H1 (cell line): ENCODE measurements around the gene C11orf42. TPM values are rescaled to one million over a fixed set of nuclear protein-coding genes. Genes with fewer than 3 reads are reported as not detected.

Source experiments
- CTCF ChIA-PET: fragments of 300-600 bp; sonication (Branson Sonifier 250); formaldehyde crosslinking; loops from one replicate; lab custom pipeline; 2021; ENCODE audit not compliant: partially characterized antibody; lab: Charles Lee
- POLR2A ChIA-PET: fragments of 300-600 bp; sonication (Branson Sonifier 250); formaldehyde crosslinking; loops from one replicate; lab custom pipeline; 2021; ENCODE audit warnings: inconsistent platforms; ENCODE audit not compliant: partially characterized antibody; lab: Charles Lee
- DNase-seq, 2 experiments: peaks; one replicate each; pipeline versions ENCODE4 v3.0.0 to v3.0.0-alpha.2; 2010 to 2022; ENCODE audit warnings: low spot score in 2 of 2, low read depth in 1 of 2, mixed read lengths in 1 of 2
- FAIRE-seq: peaks from 2 replicates; lab custom pipeline; 2011; peaks lifted over from hg19 to GRCh38; lab: Jason Lieb, UNC
- H2AFZ ChIP-seq: 2 replicates; pipeline ENCODE4 v1.8.1; 2012; ENCODE audit warnings: low read length, inconsistent platforms
- H2AK5ac ChIP-seq: 2 replicates; pipeline ENCODE4 v1.6.1; 2013; ENCODE audit warnings: low read depth, low read length
- H2BK120ac ChIP-seq: replicated peaks from 2 replicates; pipeline ENCODE3; 2013; ENCODE audit warnings: low read depth, low read length, inconsistent platforms
- H2BK12ac ChIP-seq: 2 replicates; pipeline ENCODE4 v1.6.1; 2013; ENCODE audit warnings: low read depth, low read length
- H2BK15ac ChIP-seq: 2 replicates; pipeline ENCODE4 v1.6.1; 2013; ENCODE audit warnings: low read length
- H2BK20ac ChIP-seq: 2 replicates; pipeline ENCODE4 v1.6.1; 2013; ENCODE audit warnings: low read length
- H2BK5ac ChIP-seq: 2 replicates; pipeline ENCODE4 v1.6.1; 2013; ENCODE audit warnings: low read depth, low read length
- H3K14ac ChIP-seq: 2 replicates; pipeline ENCODE4 v1.6.1; 2013; ENCODE audit warnings: inconsistent platforms; ENCODE audit not compliant: insufficient read length
- H3K18ac ChIP-seq: 2 replicates; pipeline ENCODE4 v1.6.1; 2013; ENCODE audit warnings: low read length; ENCODE audit errors: extremely low read depth
- H3K23ac ChIP-seq: 2 replicates; pipeline ENCODE4 v1.6.1; 2013; ENCODE audit warnings: inconsistent platforms; ENCODE audit not compliant: insufficient read length
- H3K23me2 ChIP-seq: 2 replicates; pipeline ENCODE4 v1.6.1; 2013; ENCODE audit warnings: low read depth, low read length
- H3K27ac ChIP-seq: 2 replicates; pipeline ENCODE4 v1.6.1; 2011; ENCODE audit warnings: low read depth, low read length, inconsistent platforms
- H3K27me3 ChIP-seq, 4 experiments: replicated peaks in 1 of 4; 1 replicate in 1 of 4; 2 replicates in 3 of 4; pipeline versions ENCODE4 v1.6.1 to v1.8.1; 2011 to 2013; ENCODE audit warnings: low read length in 3 of 4, mild to moderate bottlenecking in 3 of 4, inconsistent platforms in 2 of 4, mixed read lengths in 2 of 4, moderate library complexity in 1 of 4; ENCODE audit not compliant: control insufficient read depth in 3 of 4, insufficient read depth in 3 of 4; ENCODE audit errors: extremely low read depth in 1 of 4
- H3K36me3 ChIP-seq, 4 experiments: 2 replicates each; pipeline versions ENCODE4 v1.6.1 to v1.8.1; 2011 to 2013; ENCODE audit warnings: mild to moderate bottlenecking in 4 of 4, low read length in 3 of 4, moderate library complexity in 2 of 4, control low read depth in 1 of 4, inconsistent platforms in 1 of 4; ENCODE audit not compliant: insufficient read depth in 4 of 4, control insufficient read depth in 2 of 4
- H3K4ac ChIP-seq: replicated peaks from 2 replicates; pipeline ENCODE3; 2013; ENCODE audit warnings: low read length, low read depth, mixed read lengths, inconsistent platforms; ENCODE audit not compliant: insufficient read length
- H3K4me1 ChIP-seq, 4 experiments: replicated peaks in 1 of 4; 1 replicate in 1 of 4; 2 replicates in 3 of 4; pipeline versions ENCODE4 v1.6.1 to v1.8.1; 2011 to 2013; ENCODE audit warnings: low read length in 3 of 4, inconsistent platforms in 2 of 4, mixed read lengths in 1 of 4; ENCODE audit not compliant: insufficient read depth in 4 of 4, control insufficient read depth in 3 of 4
- H3K4me2 ChIP-seq, 2 experiments: 2 replicates each; pipeline versions ENCODE4 v1.6.1 to v1.8.1; 2011 to 2013; ENCODE audit warnings: low read depth in 2 of 2, low read length in 2 of 2, control low read depth in 1 of 2, inconsistent platforms in 1 of 2, mild to moderate bottlenecking in 1 of 2; ENCODE audit not compliant: insufficient read depth in 1 of 2
- H3K4me3 ChIP-seq, 4 experiments: fragments of 200-600, 300-600 bp in 1 of 4; sonication (generic), shearing (Covaris generic), sonication (Bioruptor Twin) in 1 of 4; 2 replicates each; pipeline versions ENCODE4 v1.5.1 to v1.8.1; 2011 to 2016; ENCODE audit warnings: low read length in 4 of 4, low read depth in 3 of 4, control low read depth in 2 of 4, inconsistent platforms in 2 of 4, mild to moderate bottlenecking in 2 of 4, mixed read lengths in 1 of 4, moderate library complexity in 1 of 4; ENCODE audit not compliant: insufficient read depth in 2 of 4; ENCODE audit errors: extremely low read depth in 1 of 4
- H3K56ac ChIP-seq: replicated peaks from 2 replicates; pipeline ENCODE3; 2013; ENCODE audit warnings: low read depth, mild to moderate bottlenecking, mixed read lengths, low read length, inconsistent platforms; ENCODE audit not compliant: insufficient read length
- H3K79me1 ChIP-seq: 2 replicates; pipeline ENCODE4 v1.6.1; 2013; ENCODE audit warnings: low read depth, low read length, control low read depth
- H3K79me2 ChIP-seq, 2 experiments: 2 replicates each; pipeline versions ENCODE4 v1.6.1 to v1.8.1; 2012 to 2013; ENCODE audit warnings: low read length in 2 of 2, mild to moderate bottlenecking in 2 of 2, inconsistent platforms in 1 of 2; ENCODE audit not compliant: insufficient read depth in 2 of 2, control insufficient read depth in 1 of 2
- H3K9ac ChIP-seq, 4 experiments: replicated peaks in 1 of 4; 1 replicate in 1 of 4; 2 replicates in 3 of 4; pipeline versions ENCODE4 v1.6.1 to v1.8.1; 2011 to 2013; ENCODE audit warnings: low read depth in 3 of 4, low read length in 3 of 4, control low read depth in 2 of 4, mild to moderate bottlenecking in 2 of 4, moderate library complexity in 2 of 4, inconsistent platforms in 1 of 4; ENCODE audit errors: extremely low read depth in 1 of 4
- H3K9me3 ChIP-seq, 2 experiments: 2 replicates each; pipeline versions ENCODE4 v1.6.1 to v1.8.1; 2012 to 2013; ENCODE audit warnings: mild to moderate bottlenecking in 2 of 2, moderate library complexity in 2 of 2, control low read depth in 1 of 2, inconsistent platforms in 1 of 2, low read depth in 1 of 2, low read length in 1 of 2, mixed read lengths in 1 of 2; ENCODE audit not compliant: insufficient read depth in 2 of 2
- H4K20me1 ChIP-seq, 2 experiments: replicated peaks in 1 of 2; 2 replicates each; pipeline versions ENCODE3 to v1.8.1; 2011 to 2013; ENCODE audit warnings: inconsistent platforms in 2 of 2, low read length in 2 of 2, mild to moderate bottlenecking in 1 of 2; ENCODE audit not compliant: insufficient read depth in 2 of 2, control insufficient read depth in 1 of 2
- H4K5ac ChIP-seq: 2 replicates; pipeline ENCODE4 v1.6.1; 2013; ENCODE audit warnings: low read length, low read depth, mixed read lengths, inconsistent platforms; ENCODE audit not compliant: insufficient read length
- H4K8ac ChIP-seq: 2 replicates; pipeline ENCODE4 v1.8.0; 2013; ENCODE audit warnings: mild to moderate bottlenecking, moderate library complexity, low read length, inconsistent platforms; ENCODE audit not compliant: insufficient read depth; ENCODE audit errors: extremely low read depth
- H4K91ac ChIP-seq: replicated peaks from 2 replicates; pipeline ENCODE3; 2013; ENCODE audit warnings: low read length, mixed read lengths, inconsistent platforms; ENCODE audit not compliant: insufficient read length
- BRCA1 ChIP-seq: IDR thresholded peaks from 2 replicates; pipeline ENCODE4 v1.6.1; 2012; ENCODE audit warnings: low read depth, low read length, improper control_type of control experiment
- CBX8 ChIP-seq: fragments of 300-800, 300-1000 bp; sonication (generic); IDR thresholded peaks from 2 replicates; pipeline ENCODE4 v1.7.1; 2016; ENCODE audit warnings: low read depth, low read length, borderline replicate concordance
- CEBPB ChIP-seq: IDR thresholded peaks from 2 replicates; pipeline ENCODE4 v1.6.1; 2012; ENCODE audit warnings: low read depth, low read length
- CTBP2 ChIP-seq: IDR thresholded peaks from 2 replicates; pipeline ENCODE4 v1.7.0; 2011; ENCODE audit warnings: borderline replicate concordance, mild to moderate bottlenecking, moderate library complexity, mixed read lengths, low read length; ENCODE audit not compliant: insufficient read depth, insufficient read length
- EGR1 ChIP-seq: IDR thresholded peaks from 2 replicates; pipeline ENCODE4 v1.6.1; 2011; ENCODE audit warnings: low read depth, low read length, borderline replicate concordance
- GTF2F1 ChIP-seq: IDR thresholded peaks from 2 replicates; pipeline ENCODE4 v1.6.1; 2012; ENCODE audit warnings: low read depth, low read length, improper control_type of control experiment, borderline replicate concordance
- MAFK ChIP-seq: IDR thresholded peaks from 2 replicates; pipeline ENCODE4 v1.6.1; 2012; ENCODE audit warnings: low read depth, mild to moderate bottlenecking, improper control_type of control experiment, low read length
- PHF8 ChIP-seq: fragments of 200-600 bp; sonication (generic); conservative IDR thresholded peaks from 2 replicates; pipeline ENCODE4 v1.7.1; 2012; ENCODE audit warnings: low read depth, mild to moderate bottlenecking, inconsistent platforms, low read length, moderate library complexity
- POLR2A ChIP-seq, 2 experiments: IDR thresholded peaks; 1 replicate in 1 of 2; 2 replicates in 1 of 2; pipeline ENCODE4 v1.6.1; 2011; ENCODE audit warnings: low read depth in 2 of 2, low read length in 2 of 2, mild to moderate bottlenecking in 2 of 2; ENCODE audit errors: control extremely low read depth in 1 of 2
- POLR2AphosphoS5 ChIP-seq: IDR thresholded peaks from 2 replicates; pipeline ENCODE4 v1.6.1; 2011; ENCODE audit warnings: low read depth, low read length
- RFX5 ChIP-seq: IDR thresholded peaks from 2 replicates; pipeline ENCODE4 v1.6.1; 2011; ENCODE audit warnings: low read depth, low read length, improper control_type of control experiment, borderline replicate concordance
- RXRA ChIP-seq: IDR thresholded peaks from 2 replicates; pipeline ENCODE4 v1.6.1; 2011; ENCODE audit warnings: low read depth, mild to moderate bottlenecking, low read length, moderate library complexity; ENCODE audit not compliant: insufficient read depth
- SIX5 ChIP-seq: IDR thresholded peaks from 2 replicates; pipeline ENCODE4 v1.6.1; 2011; ENCODE audit warnings: mild to moderate bottlenecking, low read depth, low read length
- TAF7 ChIP-seq: optimal IDR thresholded peaks from 2 replicates; pipeline ENCODE3; 2011; ENCODE audit warnings: low read depth, mild to moderate bottlenecking, inconsistent platforms, low read length, moderate library complexity, borderline replicate concordance
- ZNF274 ChIP-seq: IDR thresholded peaks from 2 replicates; pipeline ENCODE4 v1.7.0; 2012; ENCODE audit warnings: low read length, borderline replicate concordance; ENCODE audit errors: extremely low read depth
- WGBS, 2 experiments: shearing (Covaris generic) in 1 of 2; methylation state at CpG; one replicate each; pipeline versions ENCODE4 v1.1.6 to v1.1.7; 2013 to 2015; ENCODE audit warnings: low lambda C conversion rate in 2 of 2, mixed read lengths in 2 of 2, inconsistent platforms in 1 of 2, low coverage in 1 of 2, missing lambda C conversion rate in 1 of 2; ENCODE audit not compliant: insufficient replicate concordance in 2 of 2, insufficient coverage in 1 of 2, insufficient read length in 1 of 2; ENCODE audit errors: extremely low coverage in 1 of 2, missing lambda C conversion rate in 1 of 2; 5-methylcytosine and 5-hydroxymethylcytosine counted together
- polyA plus RNA-seq, 7 experiments: library from polyadenylated mRNA; depleted of rRNA in 3 of 7; stranded (reverse) in 5 of 7; unstranded in 2 of 7; fragments of >200 nt in 5 of 7; fragments of 200-250 nt in 2 of 7; gene quantifications; 1 replicate in 5 of 7; 2 replicates in 1 of 7; 4 replicates in 1 of 7; pipeline versions ENCODE4 v1.2.1 to v1.2.3, GENCODE V29; 2011 to 2013; ENCODE audit warnings: missing spikeins in 2 of 7, mixed read lengths in 2 of 7
- total RNA-seq: library from RNA; stranded (reverse); fragmentation: NEBNext Ultra II Directional; extraction: Animal tissue kit (Norgen Biotek cat#: 25700); gene quantifications from 2 replicates; pipeline ENCODE4 v1.2.1, GENCODE V29; 2021

C11orf42 gene
- total and polyA plus RNA-seq, 2 of the 8 experiments (the other 6 are each of a cell fraction or from before 2014, with no cell fraction given) = not detected

DNA sequence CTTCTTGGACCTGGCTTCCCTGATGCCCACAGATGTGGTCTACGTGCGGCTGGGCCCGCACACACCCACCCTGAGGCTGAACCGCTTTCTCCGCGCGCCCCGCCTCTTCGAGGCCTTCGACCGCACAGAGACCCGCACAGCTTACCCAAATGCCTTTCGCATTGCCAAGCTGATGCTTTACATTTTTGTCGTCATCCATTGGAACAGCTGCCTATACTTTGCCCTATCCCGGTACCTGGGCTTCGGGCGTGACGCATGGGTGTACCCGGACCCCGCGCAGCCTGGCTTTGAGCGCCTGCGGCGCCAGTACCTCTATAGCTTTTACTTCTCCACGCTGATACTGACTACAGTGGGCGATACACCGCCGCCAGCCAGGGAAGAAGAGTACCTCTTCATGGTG is 34.8 kb downstream of the C11orf42 start:
- Histone ChIP-seq H3K4me2 (no peak overlapping the region), H3K4me3 (no peak overlapping the region), H3K36me3 (no peaks in the 10 kb centered on the region), H4K20me1 (no peaks in the 10 kb centered on the region), H3K27me3 (peaks cover 0 to 2% (median 1%) of the 10 kb centered on the region in 4 experiments; a peak in 1 of 7 replicates), H3K9me3 (no peaks in the 10 kb centered on the region), H3K56ac (no peak overlapping the region), H3K4ac (no peak overlapping the region), H3K4me1 (no peaks in the 10 kb centered on the region; a peak in 1 of 7 replicates), H2BK120ac (no peak overlapping the region), H2AK5ac (no peak overlapping the region), H3K79me1 (no peaks in the 10 kb centered on the region), H3K23me2 (peaks cover 3% of the 10 kb centered on the region), H3K9ac (no peak overlapping the region), H2BK5ac (no peak overlapping the region), H3K18ac (no peak overlapping the region), H3K23ac (no peak overlapping the region), H3K14ac (no peak overlapping the region), H4K8ac (no peak overlapping the region), H2BK20ac (no peak overlapping the region), H4K5ac (no peak overlapping the region), H2BK15ac (no peak overlapping the region), H2AFZ (no peak overlapping the region), H3K79me2 (no peaks in the 10 kb centered on the region), H2BK12ac (no peak overlapping the region), H3K27ac (no peak overlapping the region), H4K91ac (no peak overlapping the region)
- ChIA-PET CTCF (interaction anchor here (1.0 to 4.3 kb wide), 9 partner anchors 11 to 139 kb away, joined by 3 to 57 read pairs (median 5); no protein-coding TSS in a partner anchor), POLR2A (no interaction called here)
- 96% methylated on average over 28 of the region's 28 CpGs; no CpG with 5 or more reads in 1 of the 2 experiments for WGBS, 2 experiments
- FAIRE-seq = no peak
- no peak for DNase-seq
- no peak for TF ChIP-seq BRCA1
- TF ChIP-seq CEBPB = no peak
- TF ChIP-seq RXRA = no peak
- TF ChIP-seq RFX5 = no peak
- TF ChIP-seq POLR2AphosphoS5 = no peak
- TF ChIP-seq CTBP2 = no peak
- TF ChIP-seq CBX8 = no peak
- TF ChIP-seq EGR1 = no peak
- TF ChIP-seq TAF7 = no peak
- TF ChIP-seq ZNF274 = no peak
- no peak for TF ChIP-seq GTF2F1
- no peak for TF ChIP-seq POLR2A (IDR thresholded peaks at IDR 0.05; ENCODE audit: control extremely low read depth in 1 of 2, low read depth in 2 of 2, low read length in 2 of 2)
- TF ChIP-seq MAFK = no peak
- TF ChIP-seq SIX5 = no peak
- no peak for TF ChIP-seq PHF8
